ENCODE results near the gene SMARCC2. TPM values are rescaled to one million over a fixed set of nuclear protein-coding genes. Genes with fewer than 3 reads are reported as not detected.

The SMARCC2 gene
- total and polyA plus RNA-seq, 9 of the 15 experiments (the other 6 are each of a cell fraction or from before 2014, with no cell fraction given), result 11.9 to 86.0 (median 36.6) TPM

DNA sequence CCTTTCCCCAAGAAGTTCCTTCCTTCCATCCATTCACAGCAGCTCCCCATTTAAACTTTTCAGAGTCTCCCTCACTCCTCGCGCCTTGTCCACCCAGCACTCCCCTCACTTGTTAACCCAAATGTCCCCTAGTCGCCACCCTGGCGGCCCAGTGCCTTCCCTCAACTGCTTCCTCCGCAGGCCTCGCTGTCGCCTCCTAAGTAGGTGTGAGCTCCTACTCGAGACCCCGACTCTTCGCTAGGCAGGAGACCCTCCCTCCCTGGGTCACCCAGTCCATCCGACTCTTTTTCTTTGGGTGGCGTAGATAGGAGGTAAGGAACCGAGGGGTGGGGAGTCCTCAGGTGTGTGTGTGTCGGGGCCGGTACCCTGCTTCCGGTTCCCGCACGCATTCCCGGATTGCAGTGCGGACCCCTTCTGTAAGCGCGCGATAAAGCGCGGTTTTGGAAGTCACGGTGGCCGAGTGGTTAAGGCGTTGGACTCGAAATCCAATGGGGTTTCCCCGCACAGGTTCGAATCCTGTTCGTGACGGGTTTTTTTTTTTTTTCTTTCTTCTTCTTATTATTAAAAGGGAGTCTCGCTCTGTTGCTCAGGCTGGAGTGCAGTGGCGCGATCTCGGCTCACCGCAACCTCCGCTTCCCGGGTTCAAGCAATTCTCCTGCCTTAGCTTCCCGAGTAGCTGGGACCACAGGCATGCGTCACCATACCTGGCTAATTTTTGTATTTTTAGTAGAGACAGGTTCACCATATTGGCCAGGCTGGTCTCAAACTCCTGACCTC, 823 bp upstream of the SMARCC2 start (continued):
- TF ChIP-seq, protein P1, sequence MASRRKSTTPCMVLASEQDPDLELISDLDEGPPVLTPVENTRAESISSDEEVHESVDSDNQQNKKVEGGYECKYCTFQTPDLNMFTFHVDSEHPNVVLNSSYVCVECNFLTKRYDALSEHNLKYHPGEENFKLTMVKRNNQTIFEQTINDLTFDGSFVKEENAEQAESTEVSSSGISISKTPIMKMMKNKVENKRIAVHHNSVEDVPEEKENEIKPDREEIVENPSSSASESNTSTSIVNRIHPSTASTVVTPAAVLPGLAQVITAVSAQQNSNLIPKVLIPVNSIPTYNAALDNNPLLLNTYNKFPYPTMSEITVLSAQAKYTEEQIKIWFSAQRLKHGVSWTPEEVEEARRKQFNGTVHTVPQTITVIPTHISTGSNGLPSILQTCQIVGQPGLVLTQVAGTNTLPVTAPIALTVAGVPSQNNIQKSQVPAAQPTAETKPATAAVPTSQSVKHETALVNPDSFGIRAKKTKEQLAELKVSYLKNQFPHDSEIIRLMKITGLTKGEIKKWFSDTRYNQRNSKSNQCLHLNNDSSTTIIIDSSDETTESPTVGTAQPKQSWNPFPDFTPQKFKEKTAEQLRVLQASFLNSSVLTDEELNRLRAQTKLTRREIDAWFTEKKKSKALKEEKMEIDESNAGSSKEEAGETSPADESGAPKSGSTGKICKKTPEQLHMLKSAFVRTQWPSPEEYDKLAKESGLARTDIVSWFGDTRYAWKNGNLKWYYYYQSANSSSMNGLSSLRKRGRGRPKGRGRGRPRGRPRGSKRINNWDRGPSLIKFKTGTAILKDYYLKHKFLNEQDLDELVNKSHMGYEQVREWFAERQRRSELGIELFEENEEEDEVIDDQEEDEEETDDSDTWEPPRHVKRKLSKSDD (conservative IDR thresholded peaks at IDR 0.05; ENCODE audit: low read length), result no peak
- TF ChIP-seq, protein P2, sequence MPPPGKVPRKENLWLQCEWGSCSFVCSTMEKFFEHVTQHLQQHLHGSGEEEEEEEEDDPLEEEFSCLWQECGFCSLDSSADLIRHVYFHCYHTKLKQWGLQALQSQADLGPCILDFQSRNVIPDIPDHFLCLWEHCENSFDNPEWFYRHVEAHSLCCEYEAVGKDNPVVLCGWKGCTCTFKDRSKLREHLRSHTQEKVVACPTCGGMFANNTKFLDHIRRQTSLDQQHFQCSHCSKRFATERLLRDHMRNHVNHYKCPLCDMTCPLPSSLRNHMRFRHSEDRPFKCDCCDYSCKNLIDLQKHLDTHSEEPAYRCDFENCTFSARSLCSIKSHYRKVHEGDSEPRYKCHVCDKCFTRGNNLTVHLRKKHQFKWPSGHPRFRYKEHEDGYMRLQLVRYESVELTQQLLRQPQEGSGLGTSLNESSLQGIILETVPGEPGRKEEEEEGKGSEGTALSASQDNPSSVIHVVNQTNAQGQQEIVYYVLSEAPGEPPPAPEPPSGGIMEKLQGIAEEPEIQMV (tag; conservative IDR thresholded peaks at IDR 0.05; ENCODE audit: low read depth), result no peak
- TF ChIP-seq EGR1 (conservative IDR thresholded peaks at IDR 0.05) (no peak), RNF2 (IDR thresholded peaks at IDR 0.05) (peak; percentile 75; the same call in 1 of the 2 replicates), BRD4 (IDR thresholded peaks at IDR 0.05) (no peak), ZNF232 (CRISPR knock-in tag; IDR thresholded peaks at IDR 0.05) (no peak), CAMTA2 (CRISPR knock-in tag; conservative IDR thresholded peaks at IDR 0.05) (no peak), MTF1 (CRISPR knock-in tag; IDR thresholded peaks at IDR 0.05; ENCODE audit: borderline replicate concordance) (no peak), ZNF124 (CRISPR knock-in tag; IDR thresholded peaks at IDR 0.05) (no peak), MAZ (CRISPR knock-in tag; conservative IDR thresholded peaks at IDR 0.05 in 1 of 2, IDR thresholded peaks at IDR 0.05 in 1 of 2) (peak in 1 of 2 experiments; percentile 63; a peak in 2 of 4 replicates), ATF7 (IDR thresholded peaks at IDR 0.05) (peak; percentile 57)
- TF ChIP-seq, protein P3, sequence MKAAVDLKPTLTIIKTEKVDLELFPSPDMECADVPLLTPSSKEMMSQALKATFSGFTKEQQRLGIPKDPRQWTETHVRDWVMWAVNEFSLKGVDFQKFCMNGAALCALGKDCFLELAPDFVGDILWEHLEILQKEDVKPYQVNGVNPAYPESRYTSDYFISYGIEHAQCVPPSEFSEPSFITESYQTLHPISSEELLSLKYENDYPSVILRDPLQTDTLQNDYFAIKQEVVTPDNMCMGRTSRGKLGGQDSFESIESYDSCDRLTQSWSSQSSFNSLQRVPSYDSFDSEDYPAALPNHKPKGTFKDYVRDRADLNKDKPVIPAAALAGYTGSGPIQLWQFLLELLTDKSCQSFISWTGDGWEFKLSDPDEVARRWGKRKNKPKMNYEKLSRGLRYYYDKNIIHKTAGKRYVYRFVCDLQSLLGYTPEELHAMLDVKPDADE (conservative IDR thresholded peaks at IDR 0.05; ENCODE audit: control insufficient read depth, low read depth, low read length), result peak; percentile 86
- TF ChIP-seq, protein P4, sequence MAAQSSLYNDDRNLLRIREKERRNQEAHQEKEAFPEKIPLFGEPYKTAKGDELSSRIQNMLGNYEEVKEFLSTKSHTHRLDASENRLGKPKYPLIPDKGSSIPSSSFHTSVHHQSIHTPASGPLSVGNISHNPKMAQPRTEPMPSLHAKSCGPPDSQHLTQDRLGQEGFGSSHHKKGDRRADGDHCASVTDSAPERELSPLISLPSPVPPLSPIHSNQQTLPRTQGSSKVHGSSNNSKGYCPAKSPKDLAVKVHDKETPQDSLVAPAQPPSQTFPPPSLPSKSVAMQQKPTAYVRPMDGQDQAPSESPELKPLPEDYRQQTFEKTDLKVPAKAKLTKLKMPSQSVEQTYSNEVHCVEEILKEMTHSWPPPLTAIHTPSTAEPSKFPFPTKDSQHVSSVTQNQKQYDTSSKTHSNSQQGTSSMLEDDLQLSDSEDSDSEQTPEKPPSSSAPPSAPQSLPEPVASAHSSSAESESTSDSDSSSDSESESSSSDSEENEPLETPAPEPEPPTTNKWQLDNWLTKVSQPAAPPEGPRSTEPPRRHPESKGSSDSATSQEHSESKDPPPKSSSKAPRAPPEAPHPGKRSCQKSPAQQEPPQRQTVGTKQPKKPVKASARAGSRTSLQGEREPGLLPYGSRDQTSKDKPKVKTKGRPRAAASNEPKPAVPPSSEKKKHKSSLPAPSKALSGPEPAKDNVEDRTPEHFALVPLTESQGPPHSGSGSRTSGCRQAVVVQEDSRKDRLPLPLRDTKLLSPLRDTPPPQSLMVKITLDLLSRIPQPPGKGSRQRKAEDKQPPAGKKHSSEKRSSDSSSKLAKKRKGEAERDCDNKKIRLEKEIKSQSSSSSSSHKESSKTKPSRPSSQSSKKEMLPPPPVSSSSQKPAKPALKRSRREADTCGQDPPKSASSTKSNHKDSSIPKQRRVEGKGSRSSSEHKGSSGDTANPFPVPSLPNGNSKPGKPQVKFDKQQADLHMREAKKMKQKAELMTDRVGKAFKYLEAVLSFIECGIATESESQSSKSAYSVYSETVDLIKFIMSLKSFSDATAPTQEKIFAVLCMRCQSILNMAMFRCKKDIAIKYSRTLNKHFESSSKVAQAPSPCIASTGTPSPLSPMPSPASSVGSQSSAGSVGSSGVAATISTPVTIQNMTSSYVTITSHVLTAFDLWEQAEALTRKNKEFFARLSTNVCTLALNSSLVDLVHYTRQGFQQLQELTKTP (IDR thresholded peaks at IDR 0.05; ENCODE audit: low read depth in 1 of 2, partially characterized antibody in 2 of 2), result peak in 1 of 2 experiments; percentile 62
- TF ChIP-seq, protein P5, sequence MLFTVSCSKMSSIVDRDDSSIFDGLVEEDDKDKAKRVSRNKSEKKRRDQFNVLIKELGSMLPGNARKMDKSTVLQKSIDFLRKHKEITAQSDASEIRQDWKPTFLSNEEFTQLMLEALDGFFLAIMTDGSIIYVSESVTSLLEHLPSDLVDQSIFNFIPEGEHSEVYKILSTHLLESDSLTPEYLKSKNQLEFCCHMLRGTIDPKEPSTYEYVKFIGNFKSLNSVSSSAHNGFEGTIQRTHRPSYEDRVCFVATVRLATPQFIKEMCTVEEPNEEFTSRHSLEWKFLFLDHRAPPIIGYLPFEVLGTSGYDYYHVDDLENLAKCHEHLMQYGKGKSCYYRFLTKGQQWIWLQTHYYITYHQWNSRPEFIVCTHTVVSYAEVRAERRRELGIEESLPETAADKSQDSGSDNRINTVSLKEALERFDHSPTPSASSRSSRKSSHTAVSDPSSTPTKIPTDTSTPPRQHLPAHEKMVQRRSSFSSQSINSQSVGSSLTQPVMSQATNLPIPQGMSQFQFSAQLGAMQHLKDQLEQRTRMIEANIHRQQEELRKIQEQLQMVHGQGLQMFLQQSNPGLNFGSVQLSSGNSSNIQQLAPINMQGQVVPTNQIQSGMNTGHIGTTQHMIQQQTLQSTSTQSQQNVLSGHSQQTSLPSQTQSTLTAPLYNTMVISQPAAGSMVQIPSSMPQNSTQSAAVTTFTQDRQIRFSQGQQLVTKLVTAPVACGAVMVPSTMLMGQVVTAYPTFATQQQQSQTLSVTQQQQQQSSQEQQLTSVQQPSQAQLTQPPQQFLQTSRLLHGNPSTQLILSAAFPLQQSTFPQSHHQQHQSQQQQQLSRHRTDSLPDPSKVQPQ (CRISPR knock-in tag; IDR thresholded peaks at IDR 0.05; ENCODE audit: borderline replicate concordance), result no peak

Data from K562 (cell line).